GM23248 (cell line): ENCODE data around the gene NOL3. TPM values are rescaled to one million over a fixed set of nuclear protein-coding genes. Genes with fewer than 3 reads are reported as not detected.

Source experiments
- DNase-seq: peaks from one replicate; pipeline ENCODE4 v3.0.0-alpha.2; 2015
- H2AFZ ChIP-seq: fragments of 200-600 bp; sonication (generic); 2 replicates; pipeline ENCODE4 v1.6.1; 2016; ENCODE audit warnings: antibody characterized with exemption
- H3F3A ChIP-seq: fragments of 200-600 bp; sonication (generic); 2 replicates; pipeline ENCODE4 v1.6.1; 2016; ENCODE audit warnings: mild to moderate bottlenecking, antibody characterized with exemption, mixed run types; ENCODE audit not compliant: insufficient read depth
- H3K27ac ChIP-seq: fragments of 200-600 bp; sonication (generic); 2 replicates; pipeline ENCODE4 v1.5.1; 2016; ENCODE audit warnings: mild to moderate bottlenecking
- H3K27me3 ChIP-seq: fragments of 200-600 bp; sonication (generic); replicated peaks from 2 replicates; pipeline ENCODE4 v1.6.1; 2016; ENCODE audit warnings: mild to moderate bottlenecking; ENCODE audit not compliant: insufficient read depth
- H3K36me3 ChIP-seq: fragments of 200-600 bp; sonication (generic); 2 replicates; pipeline ENCODE4 v1.6.1; 2016; ENCODE audit warnings: low read depth, mild to moderate bottlenecking
- H3K4me1 ChIP-seq: fragments of 200-600 bp; sonication (generic); 2 replicates; pipeline ENCODE4 v1.6.1; 2016; ENCODE audit warnings: mild to moderate bottlenecking; ENCODE audit not compliant: insufficient read depth
- H3K4me2 ChIP-seq: fragments of 200-600 bp; sonication (generic); one replicate; pipeline ENCODE4 v1.6.1; 2016; ENCODE audit warnings: mild to moderate bottlenecking; ENCODE audit not compliant: unreplicated experiment
- H3K4me3 ChIP-seq: fragments of 200-600 bp; sonication (generic); 2 replicates; pipeline ENCODE4 v1.5.1; 2016; ENCODE audit warnings: mild to moderate bottlenecking
- H3K79me2 ChIP-seq: fragments of 200-600 bp; sonication (generic); 2 replicates; pipeline ENCODE4 v1.6.1; 2016; ENCODE audit warnings: mild to moderate bottlenecking; ENCODE audit not compliant: insufficient read depth
- H3K9ac ChIP-seq: fragments of 200-600 bp; sonication (generic); 2 replicates; pipeline ENCODE4 v1.6.1; 2016; ENCODE audit warnings: mild to moderate bottlenecking
- H3K9me2 ChIP-seq: fragments of 200-600 bp; sonication (generic); 2 replicates; pipeline ENCODE4 v1.6.1; 2016; ENCODE audit warnings: mixed run types, mild to moderate bottlenecking, moderate library complexity; ENCODE audit not compliant: insufficient read depth
- H3K9me3 ChIP-seq: fragments of 200-600 bp; sonication (generic); one replicate; pipeline ENCODE4 v1.6.1; 2017; ENCODE audit warnings: low read depth
- H4K20me1 ChIP-seq: fragments of 200-600 bp; sonication (generic); 2 replicates; pipeline ENCODE4 v1.6.0; 2016; ENCODE audit not compliant: insufficient read depth
- EZH2 ChIP-seq: fragments of 200-600 bp; sonication (generic); IDR thresholded peaks from 2 replicates; pipeline ENCODE4 v1.6.1; 2018; ENCODE audit warnings: antibody characterized with exemption, mild to moderate bottlenecking; ENCODE audit not compliant: insufficient read depth, poor library complexity, severe bottlenecking
- EZH2phosphoT487 ChIP-seq: fragments of 200-600 bp; sonication (generic); IDR thresholded peaks from 2 replicates; pipeline ENCODE4 v1.6.1; 2018; ENCODE audit warnings: antibody characterized with exemption, moderate library complexity, mild to moderate bottlenecking, low read depth; ENCODE audit not compliant: insufficient read depth
- WGBS, 2 experiments: methylation state at CpG; one replicate each; pipeline ENCODE4 v1.1.6; 2015 to 2017; ENCODE audit warnings: low lambda C conversion rate in 2 of 2, low coverage in 1 of 2; ENCODE audit errors: missing lambda C conversion rate in 2 of 2; 5-methylcytosine and 5-hydroxymethylcytosine counted together
- in situ Hi-C: fragments of 300-500 bp; cut with MboI; formaldehyde crosslinking; loops from 2 replicates; pipeline ENCODE4 v1.15.0; 2020
- polyA plus RNA-seq: library from polyadenylated mRNA; unstranded; fragments of >200 nt; fragmentation: Nextera tagmentation; extraction: Ambion mirVana; gene quantifications from 2 replicates; pipeline ENCODE4 v1.2.1, GENCODE V29; 2016
- total RNA-seq: library from RNA; depleted of rRNA; stranded (reverse); fragments of >200 nt; shearing (Covaris generic); gene quantifications from 2 replicates; pipeline ENCODE4 v1.2.3, GENCODE V29; 2014

The NOL3 gene
- total and polyA plus RNA-seq, 2 experiments from 2014 or later = 20.3 to 31.0 TPM

- no peaks in the 10 kb centered on the region for H4K20me1 ChIP-seq
- no peak overlapping the region for H2AFZ ChIP-seq
- H3K4me3 ChIP-seq = no peak overlapping the region
- no peak for DNase-seq
- H3K9me2 ChIP-seq = no peaks in the 10 kb centered on the region
- in situ Hi-C loops = no loop called here
- H3F3A ChIP-seq = peaks cover 10% of the 10 kb centered on the region; the same call in 1 of the 2 replicates
- peaks cover 11% of the 10 kb centered on the region for H3K4me1 ChIP-seq
- no peak overlapping the region for H3K4me2 ChIP-seq
- H3K9ac ChIP-seq = no peak overlapping the region
- no peaks in the 10 kb centered on the region for H3K9me3 ChIP-seq
- TF ChIP-seq EZH2 = no peak
- no peak for TF ChIP-seq EZH2phosphoT487
- H3K27ac ChIP-seq = no peak overlapping the region
- WGBS, 2 experiments = 83 to 91% methylated on average over 5 of the region's 5 CpGs
- peaks cover 21% of the 10 kb centered on the region; the same call in 1 of the 2 replicates for H3K36me3 ChIP-seq
- H3K27me3 ChIP-seq = no peaks in the 10 kb centered on the region
- H3K79me2 ChIP-seq = peaks cover 39% of the 10 kb centered on the region
Measured at GRCh38 chr16:67195676-67196075, 25.3 kb downstream of the NOL3 start.

- 100% methylated on average over 1 of the region's 1 CpG for WGBS, 2 experiments
- no peaks in the 10 kb centered on the region for H3K27me3 ChIP-seq
- H4K20me1 ChIP-seq = no peaks in the 10 kb centered on the region
- no peak overlapping the region for H3K4me3 ChIP-seq
- no peak overlapping the region for H3K27ac ChIP-seq
- H3K36me3 ChIP-seq = peaks cover 21% of the 10 kb centered on the region; the same call in 1 of the 2 replicates
- no peaks in the 10 kb centered on the region for H3K9me2 ChIP-seq
- peaks cover 10% of the 10 kb centered on the region; the same call in 1 of the 2 replicates for H3F3A ChIP-seq
- H3K4me2 ChIP-seq = no peak overlapping the region
- H3K9ac ChIP-seq = no peak overlapping the region
- peaks cover 11% of the 10 kb centered on the region for H3K4me1 ChIP-seq
- in situ Hi-C loops = no loop called here
- DNase-seq = no peak
- H2AFZ ChIP-seq = no peak overlapping the region
- H3K79me2 ChIP-seq = peaks cover 39% of the 10 kb centered on the region
- H3K9me3 ChIP-seq = no peaks in the 10 kb centered on the region
- TF ChIP-seq EZH2 (no peak), EZH2phosphoT487 (no peak)
Measured at GRCh38 chr16:67196881-67197280, 26.5 kb downstream of the NOL3 start.

DNA sequence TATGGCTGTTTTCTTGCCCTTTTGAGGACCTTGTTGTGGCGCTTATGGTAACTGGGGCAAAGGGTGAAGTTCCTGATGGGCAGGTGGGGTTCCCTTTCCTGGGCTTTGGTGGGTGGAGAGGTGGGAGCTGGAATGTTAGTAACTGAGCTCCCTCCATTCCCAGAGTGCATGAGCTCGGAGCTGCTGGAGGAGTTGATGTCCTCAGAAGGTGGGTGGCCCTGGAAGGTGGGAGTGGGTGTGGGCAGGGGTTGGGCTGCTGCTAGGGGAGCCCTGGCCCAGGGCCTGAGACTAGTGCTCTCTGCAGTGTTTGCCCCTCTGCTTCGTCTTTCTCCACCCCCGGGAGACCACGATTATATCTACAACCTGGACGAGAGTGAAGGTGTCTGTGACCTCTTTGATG is 27.4 kb downstream of the NOL3 start:
- TF ChIP-seq EZH2 (no peak), EZH2phosphoT487 (no peak)
- no peak overlapping the region for H3K4me3 ChIP-seq
- peaks cover 21% of the 10 kb centered on the region; the same call in 1 of the 2 replicates for H3K36me3 ChIP-seq
- DNase-seq = no peak
- H3K79me2 ChIP-seq = peaks cover 32% of the 10 kb centered on the region
- 79 to 83% methylated on average over 6 of the region's 6 CpGs for WGBS, 2 experiments
- H3K9me2 ChIP-seq = no peaks in the 10 kb centered on the region
- no peaks in the 10 kb centered on the region for H4K20me1 ChIP-seq
- H3K4me2 ChIP-seq = no peak overlapping the region
- H3K4me1 ChIP-seq = peaks cover 11% of the 10 kb centered on the region
- H3K9ac ChIP-seq = no peak overlapping the region
- no peak overlapping the region for H3K27ac ChIP-seq
- in situ Hi-C loops = no loop called here
- H3K27me3 ChIP-seq = no peaks in the 10 kb centered on the region
- no peaks in the 10 kb centered on the region for H3K9me3 ChIP-seq
- no peak overlapping the region for H2AFZ ChIP-seq
- peaks cover 10% of the 10 kb centered on the region; the same call in 1 of the 2 replicates for H3F3A ChIP-seq

- Histone ChIP-seq H3K36me3 (peaks cover 21% of the 10 kb centered on the region; the same call in 1 of the 2 replicates), H4K20me1 (no peaks in the 10 kb centered on the region), H3F3A (peaks cover 10% of the 10 kb centered on the region; the same call in 1 of the 2 replicates), H3K4me3 (no peak overlapping the region), H3K79me2 (peaks cover 26% of the 10 kb centered on the region), H3K9me3 (no peaks in the 10 kb centered on the region), H3K27ac (no peak overlapping the region), H3K4me2 (no peak overlapping the region), H2AFZ (no peak overlapping the region), H3K4me1 (peaks cover 8% of the 10 kb centered on the region), H3K9me2 (no peaks in the 10 kb centered on the region), H3K27me3 (no peaks in the 10 kb centered on the region), H3K9ac (no peak overlapping the region)
- DNase-seq = peak; percentile 65
- 61 to 63% methylated on average over 11 to 12 of the region's 12 CpGs for WGBS, 2 experiments
- TF ChIP-seq EZH2 = no peak
- no peak for TF ChIP-seq EZH2phosphoT487
- in situ Hi-C loops = no loop called here
Measured at GRCh38 chr16:67198238-67198734, 27.9 kb downstream of the NOL3 start.
